HG02981 (cell line): Measurements from ENCODE around the gene CHST13.

Source experiments
- ATAC-seq: cut with Tn5 transposase; IDR thresholded peaks from one replicate; pipeline ENCODE4 v1.9.1; 2021; ENCODE audit warnings: mild to moderate bottlenecking, moderate library complexity; ENCODE audit not compliant: unreplicated experiment

The CHST13 gene, protein sequence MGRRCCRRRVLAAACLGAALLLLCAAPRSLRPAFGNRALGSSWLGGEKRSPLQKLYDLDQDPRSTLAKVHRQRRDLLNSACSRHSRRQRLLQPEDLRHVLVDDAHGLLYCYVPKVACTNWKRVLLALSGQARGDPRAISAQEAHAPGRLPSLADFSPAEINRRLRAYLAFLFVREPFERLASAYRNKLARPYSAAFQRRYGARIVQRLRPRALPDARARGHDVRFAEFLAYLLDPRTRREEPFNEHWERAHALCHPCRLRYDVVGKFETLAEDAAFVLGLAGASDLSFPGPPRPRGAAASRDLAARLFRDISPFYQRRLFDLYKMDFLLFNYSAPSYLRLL

DNA sequence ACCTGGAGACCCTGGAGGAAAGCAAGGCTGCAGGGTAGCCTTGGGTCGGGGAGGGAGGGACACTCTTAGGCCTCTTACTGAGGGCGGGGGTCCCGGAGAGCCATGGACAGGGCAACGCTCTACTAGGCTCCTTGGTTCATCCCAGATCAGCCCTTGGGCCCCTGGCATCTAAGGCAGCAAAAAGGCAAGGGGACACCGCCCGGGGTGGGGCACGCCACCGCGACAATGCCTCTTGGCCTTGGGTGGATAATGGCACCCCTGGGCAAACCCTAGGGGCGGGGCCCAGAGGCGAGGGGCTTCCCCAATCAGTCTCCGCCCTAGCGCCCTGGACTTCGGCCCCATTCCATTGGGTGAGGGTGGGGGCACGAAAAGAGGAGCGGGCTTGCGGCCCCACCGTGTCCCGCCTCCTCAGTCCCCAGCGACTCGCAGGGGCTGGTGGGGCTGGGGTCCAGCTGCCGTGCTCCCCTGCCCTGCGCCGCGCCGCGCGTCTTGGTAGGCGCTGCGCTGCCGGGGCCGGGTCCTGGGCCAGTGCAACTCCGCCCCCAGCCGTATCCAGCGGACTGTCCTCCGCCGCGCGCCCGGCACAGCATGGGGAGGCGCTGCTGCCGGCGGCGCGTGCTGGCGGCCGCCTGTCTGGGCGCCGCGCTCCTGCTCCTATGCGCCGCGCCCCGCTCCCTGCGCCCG is at the start of gene CHST13:
CHST13 (plus strand) TSS at position 411 of the 684 bp plus-strand sequence; CDS start at position 589, 178 bp downstream.
- ATAC-seq: no peak

DNA sequence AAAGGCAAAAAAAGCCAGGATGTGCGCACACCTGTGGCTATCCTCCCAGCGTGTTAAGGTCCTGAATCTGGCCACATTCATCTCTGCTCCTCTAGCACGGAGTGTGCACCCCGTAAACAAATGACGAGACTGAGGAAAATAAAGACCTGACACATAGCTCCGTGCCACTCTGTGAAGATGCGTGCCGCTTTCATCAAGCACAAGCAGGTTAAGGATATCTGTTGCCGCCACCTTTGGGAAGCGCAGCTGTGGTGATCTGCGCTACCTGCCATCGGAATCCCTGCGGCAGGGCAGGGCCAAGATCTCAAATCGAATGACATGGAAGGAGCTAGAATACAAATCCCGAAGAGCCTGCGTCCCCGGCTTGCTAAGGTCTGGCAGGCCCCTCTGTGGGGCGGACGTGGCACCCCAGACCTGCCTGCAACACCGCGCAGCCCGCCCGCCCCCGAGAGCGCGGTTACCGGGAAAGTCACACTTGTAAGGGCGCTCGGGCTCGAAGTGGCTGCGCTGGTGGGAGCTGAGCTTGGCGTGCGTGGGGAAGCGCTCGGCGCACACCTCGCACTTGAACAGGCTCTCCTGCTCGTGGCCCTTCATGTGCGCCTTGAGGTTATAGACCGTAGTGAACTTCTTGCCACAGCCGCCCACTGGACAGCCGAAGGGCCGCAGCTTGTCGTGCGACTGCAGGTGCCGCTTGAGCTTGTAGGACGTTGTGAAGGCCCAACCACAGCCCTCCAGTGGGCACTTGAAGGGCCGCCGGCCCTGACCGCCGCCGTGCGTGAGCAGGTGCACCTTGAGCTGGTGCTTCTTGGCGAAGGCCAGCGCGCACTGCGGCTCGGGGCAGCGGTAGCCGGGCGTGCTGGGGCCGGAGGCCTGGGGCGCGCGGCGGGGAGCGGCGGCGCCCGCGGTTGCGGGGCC is 49.2 kb upstream of the CHST13 start:
- ATAC-seq: peak; percentile 24

DNA sequence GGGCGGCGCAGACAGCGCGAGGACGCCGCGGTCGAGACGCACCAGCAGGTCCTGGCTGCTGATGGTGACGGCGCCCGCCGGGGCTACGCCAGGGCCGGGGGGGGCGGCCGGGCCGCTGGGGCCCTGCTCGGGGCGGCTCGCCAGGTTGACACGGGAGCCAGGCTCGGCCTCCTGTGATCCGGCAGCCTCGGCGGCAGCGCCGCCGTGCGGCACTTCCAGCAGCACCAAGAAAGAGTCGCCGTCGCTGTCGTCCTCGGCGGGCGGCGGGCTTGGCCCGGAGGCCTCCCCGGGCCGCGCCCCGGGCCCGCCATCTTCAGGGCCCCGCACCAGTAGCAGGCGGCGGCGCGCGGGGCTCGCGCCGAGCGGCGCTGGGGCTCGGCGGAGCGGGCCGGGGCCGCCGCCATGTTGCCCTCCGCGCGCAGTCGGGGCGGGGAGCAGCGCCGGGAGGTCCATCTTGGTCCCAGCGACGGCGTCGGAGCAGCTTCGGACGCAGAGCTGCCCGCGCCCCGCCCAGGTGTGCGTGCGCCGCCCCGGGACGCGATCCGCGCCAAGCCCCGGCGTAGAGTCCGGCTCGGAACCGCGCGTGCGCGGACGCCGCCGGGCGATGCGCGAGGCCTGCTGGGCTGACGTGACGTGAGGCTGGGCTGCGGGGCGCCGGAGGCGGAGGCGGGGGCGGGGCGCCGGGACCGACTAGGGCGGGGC is 48.4 kb upstream of the CHST13 start, which contains the start of gene ZXDC:
ZXDC (minus strand) TSS at position 479 of the 702 bp plus-strand sequence; CDS start at position 453, 26 bp downstream.
- ATAC-seq: peak; percentile 78

DNA sequence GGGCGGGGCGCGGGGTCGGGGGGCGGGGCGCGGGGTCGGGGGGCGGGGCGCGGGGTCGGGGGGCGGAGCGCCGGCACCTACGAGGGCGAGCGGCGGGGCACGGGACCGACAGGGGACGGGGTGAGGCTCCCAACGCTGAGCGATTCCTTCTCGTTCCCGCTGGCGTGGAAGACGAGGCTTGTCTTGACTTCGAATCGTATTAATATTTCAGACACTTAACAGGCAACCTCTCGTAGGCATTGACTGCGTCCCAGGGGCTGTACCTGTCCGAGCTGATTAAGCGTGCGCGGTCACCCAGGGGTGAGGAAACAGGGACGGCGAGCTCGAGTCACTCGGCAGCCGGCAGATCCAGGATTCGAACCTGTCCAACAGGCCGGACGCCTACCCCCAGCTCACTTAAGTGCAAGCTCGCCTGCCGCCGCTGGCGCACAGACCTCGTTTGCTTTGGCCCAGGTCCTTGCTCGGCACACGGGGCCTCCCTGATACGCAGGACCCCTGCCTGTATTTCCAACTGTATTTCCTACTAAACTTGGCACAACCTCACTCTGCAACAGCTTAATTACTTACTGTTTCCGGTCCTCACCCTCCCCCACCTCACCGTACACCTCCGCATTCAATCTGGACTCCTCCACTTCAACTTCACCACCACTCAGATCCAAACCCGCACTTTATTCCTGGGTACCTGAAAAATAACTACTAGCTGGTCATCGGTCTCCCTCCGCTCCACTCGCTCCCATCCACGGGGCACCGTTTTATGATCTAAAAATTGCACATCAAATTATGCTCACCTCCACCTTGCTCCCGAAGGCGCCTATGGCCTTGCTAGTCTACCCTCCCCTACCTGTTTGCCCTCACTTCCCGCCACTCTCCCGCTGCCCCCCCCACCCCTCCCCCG is 47.5 kb upstream of the CHST13 start:
- ATAC-seq: peak; percentile 12

DNA sequence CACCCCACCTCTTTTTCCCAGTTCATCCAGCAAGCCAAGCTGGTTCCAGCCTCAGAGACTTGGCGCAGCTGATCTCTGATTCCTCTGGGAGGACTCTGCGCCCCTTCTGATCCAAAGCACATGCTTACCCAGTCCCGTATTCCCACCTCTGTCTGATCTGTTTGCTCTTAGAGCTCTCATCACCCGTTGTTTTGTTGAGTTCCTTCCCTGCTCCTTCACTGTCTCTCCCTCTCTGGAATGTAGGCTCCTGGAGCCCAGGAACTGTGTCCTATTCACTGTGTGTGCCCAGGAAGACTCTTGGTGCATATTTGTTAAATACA is 46.9 kb upstream of the CHST13 start:
- no peak for ATAC-seq

DNA sequence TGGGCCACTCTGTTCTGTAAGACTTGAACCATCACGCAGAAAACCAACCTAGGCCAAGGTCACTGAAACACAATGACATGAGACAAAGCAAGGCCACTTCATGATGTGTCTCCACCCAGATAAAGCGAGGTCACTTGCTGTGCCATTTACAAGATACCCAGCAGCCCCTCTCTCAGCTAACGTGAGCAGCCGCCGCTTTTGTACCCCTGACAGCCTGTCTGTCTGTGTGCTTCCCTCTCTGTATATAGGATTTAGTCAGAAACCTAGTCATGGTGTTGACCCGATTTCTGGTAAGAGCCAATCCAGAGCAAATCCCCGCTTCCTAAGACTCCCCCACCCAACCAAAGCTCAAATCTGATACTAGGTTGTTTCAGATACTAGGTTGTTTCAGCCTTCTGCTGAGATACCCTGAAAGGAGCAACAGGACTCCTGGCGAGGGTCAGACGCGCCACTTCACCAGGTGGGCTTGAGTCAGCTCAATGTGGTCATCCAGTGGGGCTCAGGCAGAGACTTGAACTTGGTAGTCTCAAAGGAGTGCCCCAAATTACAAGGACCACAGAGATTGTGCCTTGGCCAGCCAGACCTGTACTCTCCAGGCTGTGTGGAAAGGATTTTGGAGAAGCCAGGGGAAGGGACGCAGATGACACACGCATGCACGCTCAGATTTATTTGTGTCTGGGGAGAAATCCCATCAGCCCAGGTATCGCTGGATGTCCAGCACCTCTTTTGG is 45.2 kb upstream of the CHST13 start:
- ATAC-seq: no peak

DNA sequence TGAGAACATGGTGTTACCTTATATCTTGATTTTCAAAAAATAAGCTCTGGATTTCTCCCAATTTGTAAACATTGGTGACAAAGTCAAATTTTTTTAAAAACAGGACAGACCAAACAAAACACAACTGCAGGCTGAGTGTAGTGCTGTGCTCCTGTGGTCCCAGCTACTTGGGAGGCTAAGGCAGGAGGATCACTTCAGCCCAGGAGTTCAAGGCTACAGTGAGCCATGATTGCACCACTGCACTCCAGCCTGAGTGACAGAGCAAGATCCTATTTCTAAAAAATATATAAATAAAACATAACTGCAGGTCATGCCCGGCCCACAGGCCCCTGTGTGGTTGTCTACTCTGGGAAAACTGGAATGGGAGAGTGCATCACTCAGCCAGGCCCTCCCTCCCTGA is 44.3 kb upstream of the CHST13 start:
- ATAC-seq: no peak

DNA sequence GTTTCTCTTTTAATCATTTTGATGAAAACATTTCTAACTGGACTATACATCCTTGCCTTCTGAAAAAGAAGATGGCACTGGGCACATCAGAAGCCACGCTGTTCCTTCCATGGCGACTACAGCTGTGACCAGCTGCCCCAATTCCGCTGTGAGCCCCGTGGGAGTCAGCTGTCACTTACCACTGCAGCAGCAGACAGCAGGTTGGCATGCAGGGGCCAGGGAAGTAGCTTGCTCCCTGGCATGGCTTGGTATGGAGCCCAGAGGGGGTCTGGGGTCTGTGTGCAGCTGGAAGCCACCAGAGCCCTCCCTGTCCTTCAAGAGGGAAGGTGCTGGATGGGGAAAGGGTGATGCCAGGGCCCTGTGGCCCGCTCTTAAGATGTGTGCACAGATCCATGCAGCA is 43.7 kb upstream of the CHST13 start:
- ATAC-seq: no peak

DNA sequence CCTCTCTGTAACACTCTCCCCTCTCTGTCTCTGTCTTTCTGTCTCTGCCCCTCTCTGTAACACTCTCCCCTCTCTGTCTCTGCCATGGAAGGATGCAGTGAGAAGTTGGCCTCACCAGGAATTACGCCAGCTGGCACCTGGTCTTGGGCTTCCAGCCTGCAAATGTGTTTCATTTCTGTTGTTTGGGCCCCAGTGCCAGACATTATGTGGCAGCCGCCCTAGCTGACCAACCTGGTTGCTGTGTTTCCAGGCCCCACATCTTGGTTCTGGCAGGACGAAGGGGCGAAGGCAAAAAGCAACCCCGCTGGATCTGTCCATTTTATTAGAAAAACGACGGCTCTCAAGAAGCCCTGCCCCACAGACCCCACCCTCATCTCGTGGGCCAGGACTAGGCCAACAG is 43.1 kb upstream of the CHST13 start:
- no peak for ATAC-seq

DNA sequence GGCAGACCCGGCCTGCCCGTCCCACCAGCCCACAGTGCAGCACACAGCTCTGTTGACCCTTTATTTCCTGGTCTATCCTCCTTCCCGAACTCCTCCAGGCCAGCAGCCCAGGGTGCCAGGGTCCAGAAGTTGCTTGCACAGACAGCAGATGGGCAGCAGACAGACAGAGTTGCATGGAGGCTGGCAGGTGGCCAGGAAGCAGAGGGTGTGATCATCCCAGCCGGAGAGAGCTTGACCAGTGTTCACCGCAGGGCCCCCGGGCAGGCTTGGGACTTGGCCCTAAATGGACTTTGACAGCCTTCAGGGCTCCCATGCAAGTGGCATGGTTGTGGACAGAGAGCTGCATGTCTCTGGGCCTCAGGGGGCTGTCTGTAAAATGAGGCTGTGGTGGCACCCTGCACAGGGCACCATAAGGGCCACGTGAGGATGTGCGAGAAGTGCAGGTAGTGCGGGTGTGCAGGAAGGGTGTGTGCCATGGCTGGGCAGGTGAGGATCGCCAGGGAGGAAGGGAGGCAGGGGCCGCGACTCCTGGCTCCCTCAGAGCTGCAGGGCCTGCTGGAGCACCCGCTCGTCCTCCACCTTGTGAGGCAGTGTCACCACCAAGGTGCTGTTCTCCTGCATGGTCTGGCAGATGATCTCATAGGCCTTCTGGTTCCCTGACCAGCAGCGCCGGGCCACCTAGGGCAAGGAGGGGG is 42.0 kb upstream of the CHST13 start:
- no peak for ATAC-seq

DNA sequence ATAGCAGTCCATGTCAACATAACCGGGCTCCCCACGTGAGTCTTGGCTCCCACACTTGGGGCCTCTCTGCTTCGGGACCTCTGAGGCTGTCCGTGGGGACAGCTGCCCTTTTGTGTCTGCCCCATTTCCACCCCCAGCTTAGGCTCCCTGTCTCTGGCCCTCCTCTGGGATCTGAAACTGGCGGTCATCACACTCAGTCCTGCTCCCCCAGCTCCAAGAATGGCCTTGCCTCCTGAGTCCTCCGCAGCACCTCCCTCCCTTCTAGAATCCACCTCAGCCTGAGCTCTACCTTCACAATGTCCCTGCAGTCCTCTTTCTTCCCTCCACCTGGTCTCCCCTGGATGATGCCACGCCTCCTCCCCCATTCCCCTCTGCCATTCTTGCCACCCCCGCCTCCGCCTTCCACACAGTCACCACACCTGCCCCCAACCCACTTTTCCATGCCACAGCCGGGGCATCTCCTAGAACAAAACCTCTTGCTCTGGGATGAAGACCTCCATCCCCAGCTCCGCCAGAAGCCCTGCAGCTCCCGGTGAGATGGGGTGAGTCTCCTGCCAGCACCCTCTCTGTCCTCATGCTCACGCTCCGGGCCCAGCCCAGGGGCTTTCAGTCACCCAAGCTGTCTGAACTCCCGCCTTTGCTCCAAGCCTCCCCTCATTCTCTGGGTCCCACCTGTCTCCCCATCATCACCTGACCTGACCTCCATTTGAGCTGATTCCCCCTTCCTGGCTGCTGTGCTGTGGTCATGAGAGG is 41.3 kb upstream of the CHST13 start:
- no peak for ATAC-seq

DNA sequence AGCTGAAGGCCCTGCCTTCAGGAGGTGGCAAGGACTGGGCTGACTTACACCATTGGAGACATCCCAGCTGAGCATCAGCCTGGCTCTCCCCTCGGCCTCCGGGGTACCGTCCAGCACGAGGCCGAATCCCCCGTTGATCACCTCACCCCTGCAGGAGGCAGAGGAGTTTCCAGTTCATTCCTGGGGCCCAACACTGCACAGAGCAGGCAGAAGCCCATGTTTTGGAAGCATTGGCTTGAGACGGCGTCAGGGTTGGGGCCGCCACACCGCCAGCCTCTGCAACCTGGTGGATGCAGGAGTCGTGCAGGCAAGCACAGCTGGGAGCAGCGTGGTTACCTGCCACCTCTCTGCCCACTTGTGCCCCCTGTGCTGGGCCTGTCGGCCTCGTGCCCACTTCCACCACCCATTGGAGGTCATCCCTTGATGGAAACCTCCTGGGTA is 40.6 kb upstream of the CHST13 start:
- no peak for ATAC-seq

DNA sequence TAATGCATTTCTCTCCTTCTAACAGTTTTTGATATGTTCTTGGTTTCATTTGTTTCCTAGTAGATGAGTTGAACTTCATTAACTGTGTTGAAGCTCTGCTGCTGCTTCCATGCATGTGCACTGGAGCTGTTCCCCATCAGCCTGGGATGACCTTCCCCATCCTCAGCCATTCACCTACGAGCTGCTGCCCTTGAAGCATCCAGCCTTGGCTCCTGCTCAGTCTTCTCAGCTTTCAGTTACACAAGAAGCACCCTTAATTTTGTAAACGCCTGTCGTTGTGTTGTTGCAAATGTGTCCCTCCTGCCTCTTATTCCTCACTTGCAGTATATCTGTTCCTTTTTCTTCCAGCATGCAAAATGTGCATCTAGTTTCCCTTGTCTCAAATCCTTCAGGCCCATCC is 39.8 kb upstream of the CHST13 start:
- no peak for ATAC-seq

DNA sequence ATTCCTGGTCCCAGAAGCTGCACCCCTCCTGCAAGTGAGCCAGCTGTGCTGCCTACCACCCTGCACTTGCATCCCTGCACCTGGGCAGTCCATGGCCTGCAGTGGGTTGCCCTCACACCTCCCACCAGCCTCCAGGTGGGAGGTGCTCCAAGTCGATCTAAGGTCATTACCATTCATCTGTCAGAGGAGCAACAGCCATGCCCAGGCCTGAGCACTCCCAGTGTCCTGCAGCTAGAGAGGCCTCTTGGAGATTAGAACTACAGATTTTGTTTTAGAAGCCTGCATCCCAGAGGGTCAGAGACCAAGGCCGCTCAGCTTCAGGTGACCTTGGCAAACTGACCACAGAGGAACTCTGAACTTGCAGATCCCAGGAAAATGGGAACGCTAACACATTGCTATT is 39.3 kb upstream of the CHST13 start:
- ATAC-seq: no peak

DNA sequence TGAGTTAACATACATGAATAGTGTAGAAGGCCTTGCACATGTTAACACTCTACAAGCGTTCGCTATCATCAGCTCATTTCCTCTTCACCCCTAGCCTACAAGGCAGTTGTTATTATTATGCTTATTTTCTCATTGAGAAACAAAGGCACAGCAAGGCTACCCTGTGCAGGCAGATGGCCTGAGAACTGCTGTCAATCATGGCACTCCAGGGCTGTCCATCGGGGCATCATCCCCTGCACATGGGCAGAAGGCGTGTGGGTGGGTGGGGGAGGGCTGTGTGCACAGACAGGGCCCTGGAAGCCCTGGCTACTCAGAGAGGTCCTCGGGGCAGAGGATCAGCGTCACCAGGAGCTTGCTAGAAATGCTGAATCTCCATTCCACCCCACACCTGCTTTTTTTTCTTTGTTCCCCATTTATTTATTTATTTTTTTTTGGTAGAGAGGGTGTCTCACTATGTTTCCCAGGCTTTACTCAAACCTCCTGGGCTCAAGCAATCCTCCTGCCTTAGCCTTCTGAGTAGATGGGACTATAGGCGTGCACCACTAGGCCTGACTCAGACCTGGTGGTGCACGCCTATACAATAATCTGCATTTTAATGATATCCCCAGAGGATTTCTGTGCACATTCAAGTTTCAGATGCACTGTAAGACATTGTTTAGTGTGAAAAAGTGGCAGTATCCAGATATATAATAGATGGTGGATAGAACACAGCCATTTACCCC is 38.6 kb upstream of the CHST13 start:
- no peak for ATAC-seq

DNA sequence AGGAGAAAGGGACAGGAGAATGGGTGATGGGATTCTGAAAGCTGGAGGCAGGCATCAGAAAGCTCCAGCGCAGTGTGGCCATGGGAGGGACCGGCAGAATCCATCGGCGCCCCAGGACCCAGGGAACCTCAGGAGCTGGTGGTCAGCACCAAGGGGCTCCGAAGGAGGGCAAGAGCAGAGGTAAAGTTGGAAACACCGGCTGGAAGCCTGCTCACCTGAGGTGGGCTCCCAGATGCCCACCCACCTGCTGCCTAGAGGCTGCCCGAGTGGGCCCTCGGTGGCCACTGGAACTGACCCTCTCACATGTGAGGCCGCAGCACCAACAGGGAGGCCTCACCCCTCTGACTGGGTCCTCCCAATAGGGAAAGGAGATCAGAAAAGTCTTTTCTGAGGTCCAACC is 38.0 kb upstream of the CHST13 start:
- ATAC-seq: no peak

DNA sequence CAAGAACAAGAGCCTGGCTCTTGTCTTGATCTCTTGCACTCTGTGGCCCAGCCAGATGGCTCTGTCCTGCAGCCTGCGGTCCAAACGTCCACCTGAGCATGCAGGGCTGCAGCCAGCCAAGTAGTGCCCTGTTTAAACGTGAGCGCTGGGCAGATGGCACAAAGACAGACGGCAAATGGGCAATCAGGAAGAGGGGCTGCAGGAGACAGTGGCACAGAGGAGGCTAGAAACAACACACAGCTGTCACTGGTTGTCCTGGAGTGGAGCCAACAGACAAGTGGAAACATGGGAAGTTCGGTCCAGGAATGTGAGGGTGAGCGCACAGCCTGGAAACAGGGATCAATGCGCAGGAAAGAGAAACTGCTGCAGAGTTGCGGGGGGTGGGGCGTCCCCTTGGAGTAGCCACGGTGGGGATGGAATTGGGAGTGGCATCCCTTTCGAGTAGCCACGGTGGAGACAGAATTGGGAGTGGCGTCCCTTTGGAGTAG is 37.6 kb upstream of the CHST13 start:
- no peak for ATAC-seq
